WTC11 (cell line): ENCODE measurements around the gene CARS2. TPM values are rescaled to one million over a fixed set of nuclear protein-coding genes. Genes with fewer than 3 reads are reported as not detected.

Experiments used
- ATAC-seq: fragments of 200-7000 bp; cut with Tn5 transposase; 2 replicates; pipeline ENCODE4 v1.10.0; 2021; ENCODE audit warnings: mild to moderate bottlenecking, moderate library complexity
- CTCF ChIA-PET: fragments of 300-600 bp; sonication (Branson Sonifier 250); formaldehyde crosslinking; loops from one replicate; lab custom pipeline; 2021; ENCODE audit warnings: antibody characterized with exemption; lab: Charles Lee
- POLR2A ChIA-PET: fragments of 350-600 bp; sonication (Branson Sonifier 250); formaldehyde crosslinking; loops from one replicate; lab custom pipeline; 2021; ENCODE audit warnings: antibody characterized with exemption; lab: Charles Lee
- DNase-seq: peaks from one replicate; pipeline ENCODE4 v3.0.0; 2021; ENCODE audit warnings: low spot score
- H3K27ac Mint-ChIP-seq: 2 replicates; pipeline ENCODE4 v1.8.0; 2021; ENCODE audit warnings: mixed read lengths
- H3K27me3 Mint-ChIP-seq: 2 replicates; pipeline ENCODE4 v1.8.0; 2021; ENCODE audit warnings: low read depth, mild to moderate bottlenecking, moderate library complexity, mixed read lengths
- H3K36me3 Mint-ChIP-seq: 2 replicates; pipeline ENCODE4 v1.8.0; 2021; ENCODE audit warnings: mixed read lengths
- H3K4me1 Mint-ChIP-seq: 2 replicates; pipeline ENCODE4 v1.8.0; 2022; ENCODE audit warnings: mixed read lengths
- H3K4me3 Mint-ChIP-seq: 2 replicates; pipeline ENCODE4 v1.8.0; 2021; ENCODE audit warnings: mild to moderate bottlenecking, moderate library complexity, mixed read lengths
- H3K9me3 Mint-ChIP-seq: 2 replicates; pipeline ENCODE4 v1.8.0; 2021; ENCODE audit warnings: mixed read lengths
- AR ChIP-seq: fragments of 250-450 bp; sonication (Bioruptor Pico); IDR thresholded peaks from 2 replicates; pipeline ENCODE4 v1.9.0; 2021; ENCODE audit warnings: mild to moderate bottlenecking
- ATF1 ChIP-seq: sonication (generic); formaldehyde crosslinking; IDR thresholded peaks from 2 replicates; pipeline ENCODE4 v1.8.1; 2023; ENCODE audit warnings: mild to moderate bottlenecking, moderate library complexity, missing genetic modification reagents
- CREM ChIP-seq: sonication (generic); formaldehyde crosslinking; IDR thresholded peaks from 2 replicates; pipeline ENCODE4 v1.8.1; 2022; ENCODE audit warnings: mild to moderate bottlenecking, missing genetic modification reagents, moderate library complexity
- ETV6 ChIP-seq: sonication (generic); formaldehyde crosslinking; IDR thresholded peaks from 2 replicates; pipeline ENCODE4 v1.8.1; 2022; ENCODE audit warnings: mild to moderate bottlenecking, missing genetic modification reagents
- FOXJ3 ChIP-seq: sonication (generic); formaldehyde crosslinking; IDR thresholded peaks from 2 replicates; pipeline ENCODE4 v1.9.0; 2021; ENCODE audit warnings: missing genetic modification reagents, mild to moderate bottlenecking, borderline replicate concordance
- GABPB1 ChIP-seq: sonication (generic); formaldehyde crosslinking; IDR thresholded peaks from 2 replicates; pipeline ENCODE4 v1.8.1; 2023; ENCODE audit warnings: mild to moderate bottlenecking, missing genetic modification reagents
- HMGA2 ChIP-seq: fragments of 250-450 bp; sonication (Bioruptor Pico); IDR thresholded peaks from 2 replicates; pipeline ENCODE4 v1.4.0; 2021; ENCODE audit warnings: mild to moderate bottlenecking, moderate library complexity
- IRF1 ChIP-seq: sonication (generic); formaldehyde crosslinking; IDR thresholded peaks from 2 replicates; pipeline ENCODE4 v1.8.0; 2023; ENCODE audit warnings: missing genetic modification reagents
- NFATC4 ChIP-seq: fragments of 250-450 bp; sonication (Bioruptor Pico); IDR thresholded peaks from 2 replicates; pipeline ENCODE4 v1.9.0; 2021; ENCODE audit warnings: mild to moderate bottlenecking
- OVOL2 ChIP-seq: fragments of 250-450 bp; sonication (Bioruptor Pico); IDR thresholded peaks from 2 replicates; pipeline ENCODE4 v1.9.0; 2021; ENCODE audit warnings: mild to moderate bottlenecking, borderline replicate concordance
- RELA ChIP-seq: sonication (generic); formaldehyde crosslinking; IDR thresholded peaks from 2 replicates; pipeline ENCODE4 v1.8.1; 2022; ENCODE audit warnings: missing genetic modification reagents, mild to moderate bottlenecking, borderline replicate concordance
- SMAD3 ChIP-seq: sonication (generic); formaldehyde crosslinking; IDR thresholded peaks from 2 replicates; pipeline ENCODE4 v1.8.0; 2022; ENCODE audit warnings: missing genetic modification reagents, mild to moderate bottlenecking, borderline replicate concordance
- SOX15 ChIP-seq: fragments of 250-450 bp; sonication (Bioruptor Pico); IDR thresholded peaks from 2 replicates; pipeline ENCODE4 v1.9.0; 2021; ENCODE audit warnings: mild to moderate bottlenecking
- TP53 ChIP-seq: sonication (generic); formaldehyde crosslinking; IDR thresholded peaks from 2 replicates; pipeline ENCODE4 v1.8.1; 2023; ENCODE audit warnings: mild to moderate bottlenecking, missing genetic modification reagents
- ZBTB21 ChIP-seq: sonication (generic); formaldehyde crosslinking; IDR thresholded peaks from 2 replicates; pipeline ENCODE4 v1.8.1; 2023; ENCODE audit warnings: mild to moderate bottlenecking, missing genetic modification reagents, borderline replicate concordance
- ZMAT4 ChIP-seq: fragments of 250-450 bp; sonication (Bioruptor Pico); IDR thresholded peaks from 2 replicates; pipeline ENCODE4 v1.9.0; 2021; ENCODE audit warnings: mild to moderate bottlenecking
- ZNF138 ChIP-seq: sonication (generic); formaldehyde crosslinking; conservative IDR thresholded peaks from 2 replicates; pipeline ENCODE4 v1.8.1; 2022; ENCODE audit warnings: mild to moderate bottlenecking, moderate library complexity, missing genetic modification reagents
- ZNF232 ChIP-seq: sonication (generic); formaldehyde crosslinking; IDR thresholded peaks from 2 replicates; pipeline ENCODE4 v1.8.0; 2022; ENCODE audit warnings: mild to moderate bottlenecking, missing genetic modification reagents
- ZNF263 ChIP-seq: sonication (generic); formaldehyde crosslinking; IDR thresholded peaks from 2 replicates; pipeline ENCODE4 v1.8.1; 2022; ENCODE audit warnings: low read depth, mild to moderate bottlenecking, moderate library complexity, missing genetic modification reagents
- ZNF416 ChIP-seq: fragments of 250-450 bp; sonication (Bioruptor Pico); IDR thresholded peaks from 2 replicates; pipeline ENCODE4 v1.9.0; 2021; ENCODE audit warnings: mild to moderate bottlenecking, inconsistent platforms
- total RNA-seq: library from RNA; stranded (reverse); gene quantifications from 3 replicates; pipeline ENCODE4 v1.2.3, GENCODE V29; 2021
- TF ChIP-seq, protein P1 (sequence below): sonication (generic); formaldehyde crosslinking; IDR thresholded peaks from 2 replicates; pipeline ENCODE4 v1.8.1; 2023; ENCODE audit warnings: mild to moderate bottlenecking, missing genetic modification reagents, moderate library complexity
- TF ChIP-seq, protein P2 (sequence below): sonication (generic); formaldehyde crosslinking; IDR thresholded peaks from 2 replicates; pipeline ENCODE4 v1.8.1; 2023; ENCODE audit warnings: mild to moderate bottlenecking, missing genetic modification reagents

Gene CARS2
- total RNA-seq, 1 experiment from 2014 or later = 39.9 TPM

- TF ChIP-seq IRF1 (CRISPR knock-in tag) (no peak), ZMAT4 (CRISPR knock-in tag) (no peak), NFATC4 (CRISPR knock-in tag) (no peak), SMAD3 (CRISPR knock-in tag) (no peak), FOXJ3 (no peak), RELA (CRISPR knock-in tag) (no peak), ZBTB21 (peak; percentile 67; the same call in 1 of the 2 replicates), ZNF263 (CRISPR knock-in tag) (0 out of 2 replicates have a peak, but pooled peaks have one; percentile 25), GABPB1 (CRISPR knock-in tag) (no peak), SOX15 (CRISPR knock-in tag) (no peak), CREM (CRISPR knock-in tag) (0 out of 2 replicates have a peak, but pooled peaks have one; percentile 31), ZNF138 (peak; percentile 41; the same call in 1 of the 2 replicates), ZNF416 (CRISPR knock-in tag) (0 out of 2 replicates have a peak, but pooled peaks have one; percentile 1), ATF1 (no peak)
Measured at GRCh38 chr13:110644892-110645521, 60.9 kb downstream of the CARS2 start (continued).

GRCh38 chr13:110643768-110644421, 62.0 kb downstream of the CARS2 start:
- ATAC-seq (no peak), DNase-seq (no peak)
- Mint-ChIP-seq H3K4me3 (no peak overlapping the region), H3K27me3 (no peaks in the 10 kb centered on the region), H3K36me3 (peaks cover 10% of the 10 kb centered on the region; the same call in 1 of the 2 replicates), H3K9me3 (no peaks in the 10 kb centered on the region), H3K27ac (no peak overlapping the region), H3K4me1 (peaks cover 4% of the 10 kb centered on the region)
- POLR2A ChIA-PET = interaction anchor here (0.6 to 1.3 kb wide), 2 partner anchors 23 to 71 kb away, joined by 4 read pairs; no protein-coding TSS in a partner anchor
- CTCF ChIA-PET = interaction anchor here (0.7 to 1.8 kb wide), 30 partner anchors 17 to 346 kb away, joined by 3 to 25 read pairs (median 4); partner anchors contain the start of genes ANKRD10, CARS2, NAXD and RAB20
- TF ChIP-seq, protein P1, sequence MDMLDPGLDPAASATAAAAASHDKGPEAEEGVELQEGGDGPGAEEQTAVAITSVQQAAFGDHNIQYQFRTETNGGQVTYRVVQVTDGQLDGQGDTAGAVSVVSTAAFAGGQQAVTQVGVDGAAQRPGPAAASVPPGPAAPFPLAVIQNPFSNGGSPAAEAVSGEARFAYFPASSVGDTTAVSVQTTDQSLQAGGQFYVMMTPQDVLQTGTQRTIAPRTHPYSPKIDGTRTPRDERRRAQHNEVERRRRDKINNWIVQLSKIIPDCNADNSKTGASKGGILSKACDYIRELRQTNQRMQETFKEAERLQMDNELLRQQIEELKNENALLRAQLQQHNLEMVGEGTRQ (CRISPR knock-in tag) = no peak
- TF ChIP-seq HMGA2 (CRISPR knock-in tag) (no peak), TP53 (no peak), ETV6 (no peak), OVOL2 (CRISPR knock-in tag) (no peak), ZNF232 (CRISPR knock-in tag) (no peak), RELA (CRISPR knock-in tag) (no peak), AR (CRISPR knock-in tag) (no peak)
- TF ChIP-seq, protein P2, sequence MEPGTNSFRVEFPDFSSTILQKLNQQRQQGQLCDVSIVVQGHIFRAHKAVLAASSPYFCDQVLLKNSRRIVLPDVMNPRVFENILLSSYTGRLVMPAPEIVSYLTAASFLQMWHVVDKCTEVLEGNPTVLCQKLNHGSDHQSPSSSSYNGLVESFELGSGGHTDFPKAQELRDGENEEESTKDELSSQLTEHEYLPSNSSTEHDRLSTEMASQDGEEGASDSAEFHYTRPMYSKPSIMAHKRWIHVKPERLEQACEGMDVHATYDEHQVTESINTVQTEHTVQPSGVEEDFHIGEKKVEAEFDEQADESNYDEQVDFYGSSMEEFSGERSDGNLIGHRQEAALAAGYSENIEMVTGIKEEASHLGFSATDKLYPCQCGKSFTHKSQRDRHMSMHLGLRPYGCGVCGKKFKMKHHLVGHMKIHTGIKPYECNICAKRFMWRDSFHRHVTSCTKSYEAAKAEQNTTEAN = no peak
